Mesothelial cell of epicardium (in vitro differentiated cells): ENCODE results near the gene SERPINA4. TPM values are rescaled to one million over a fixed set of nuclear protein-coding genes. Genes with fewer than 3 reads are reported as not detected.

Source experiments
- DNase-seq, 2 experiments: peaks; one replicate each; pipeline ENCODE4 v3.0.0; 2021; ENCODE audit warnings: low spot score in 2 of 2; ENCODE audit not compliant: unreplicated experiment in 2 of 2
- H3K27ac Mint-ChIP-seq: 2 replicates; pipeline ENCODE4 v1.8.0; 2021; ENCODE audit warnings: mixed read lengths
- H3K27me3 Mint-ChIP-seq: 2 replicates; pipeline ENCODE4 v1.8.0; 2021; ENCODE audit warnings: low read depth, mixed read lengths
- H3K36me3 Mint-ChIP-seq: 2 replicates; pipeline ENCODE4 v1.8.0; 2021; ENCODE audit warnings: mixed read lengths
- H3K4me1 Mint-ChIP-seq: 2 replicates; pipeline ENCODE4 v1.8.0; 2021; ENCODE audit warnings: mixed read lengths
- H3K4me3 Mint-ChIP-seq: 2 replicates; pipeline ENCODE4 v1.8.0; 2021; ENCODE audit warnings: mild to moderate bottlenecking, moderate library complexity, mixed read lengths
- H3K9me3 Mint-ChIP-seq: 2 replicates; pipeline ENCODE4 v1.8.0; 2021; ENCODE audit warnings: mixed read lengths
- total RNA-seq: library from RNA; stranded (reverse); gene quantifications from 3 replicates; pipeline ENCODE4 v1.2.1, GENCODE V29; 2021
- TF ChIP-seq, protein P1 (sequence below): fragments of 200-600 bp; sonication (generic); IDR thresholded peaks from one replicate; pipeline ENCODE4 v1.5.0; 2021; ENCODE audit warnings: antibody characterized with exemption; ENCODE audit not compliant: unreplicated experiment

The SERPINA4 gene
- total RNA-seq, 1 donor from 2014 or later: not detected

DNA sequence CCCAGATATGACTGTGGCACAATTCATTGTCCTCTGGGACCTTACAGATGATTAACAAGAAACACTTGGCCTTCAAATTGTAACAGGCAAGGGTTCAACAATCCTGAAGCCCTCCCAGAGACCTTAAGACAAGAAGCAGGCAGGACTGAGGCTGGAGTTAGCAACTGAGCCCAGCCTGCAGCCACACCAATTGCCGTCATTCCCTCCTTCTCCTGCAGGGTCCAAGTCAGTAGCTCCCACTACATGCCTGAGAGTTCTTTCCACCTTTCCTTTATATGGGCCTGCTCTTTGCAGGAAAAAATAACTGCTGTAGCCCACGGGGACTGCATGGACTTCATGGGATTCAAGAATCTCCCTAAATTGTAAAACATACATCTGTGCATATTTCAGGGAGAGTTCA is 2.4 kb upstream of the SERPINA4 start:
- Mint-ChIP-seq H3K4me1 (no peaks in the 10 kb centered on the region), H3K4me3 (no peak overlapping the region), H3K27me3 (peaks cover 33% of the 10 kb centered on the region), H3K9me3 (peaks cover 24% of the 10 kb centered on the region), H3K27ac (no peak overlapping the region), H3K36me3 (no peaks in the 10 kb centered on the region)
- TF ChIP-seq, protein P1, sequence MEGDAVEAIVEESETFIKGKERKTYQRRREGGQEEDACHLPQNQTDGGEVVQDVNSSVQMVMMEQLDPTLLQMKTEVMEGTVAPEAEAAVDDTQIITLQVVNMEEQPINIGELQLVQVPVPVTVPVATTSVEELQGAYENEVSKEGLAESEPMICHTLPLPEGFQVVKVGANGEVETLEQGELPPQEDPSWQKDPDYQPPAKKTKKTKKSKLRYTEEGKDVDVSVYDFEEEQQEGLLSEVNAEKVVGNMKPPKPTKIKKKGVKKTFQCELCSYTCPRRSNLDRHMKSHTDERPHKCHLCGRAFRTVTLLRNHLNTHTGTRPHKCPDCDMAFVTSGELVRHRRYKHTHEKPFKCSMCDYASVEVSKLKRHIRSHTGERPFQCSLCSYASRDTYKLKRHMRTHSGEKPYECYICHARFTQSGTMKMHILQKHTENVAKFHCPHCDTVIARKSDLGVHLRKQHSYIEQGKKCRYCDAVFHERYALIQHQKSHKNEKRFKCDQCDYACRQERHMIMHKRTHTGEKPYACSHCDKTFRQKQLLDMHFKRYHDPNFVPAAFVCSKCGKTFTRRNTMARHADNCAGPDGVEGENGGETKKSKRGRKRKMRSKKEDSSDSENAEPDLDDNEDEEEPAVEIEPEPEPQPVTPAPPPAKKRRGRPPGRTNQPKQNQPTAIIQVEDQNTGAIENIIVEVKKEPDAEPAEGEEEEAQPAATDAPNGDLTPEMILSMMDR: no peak
- DNase-seq: no peak

DNA sequence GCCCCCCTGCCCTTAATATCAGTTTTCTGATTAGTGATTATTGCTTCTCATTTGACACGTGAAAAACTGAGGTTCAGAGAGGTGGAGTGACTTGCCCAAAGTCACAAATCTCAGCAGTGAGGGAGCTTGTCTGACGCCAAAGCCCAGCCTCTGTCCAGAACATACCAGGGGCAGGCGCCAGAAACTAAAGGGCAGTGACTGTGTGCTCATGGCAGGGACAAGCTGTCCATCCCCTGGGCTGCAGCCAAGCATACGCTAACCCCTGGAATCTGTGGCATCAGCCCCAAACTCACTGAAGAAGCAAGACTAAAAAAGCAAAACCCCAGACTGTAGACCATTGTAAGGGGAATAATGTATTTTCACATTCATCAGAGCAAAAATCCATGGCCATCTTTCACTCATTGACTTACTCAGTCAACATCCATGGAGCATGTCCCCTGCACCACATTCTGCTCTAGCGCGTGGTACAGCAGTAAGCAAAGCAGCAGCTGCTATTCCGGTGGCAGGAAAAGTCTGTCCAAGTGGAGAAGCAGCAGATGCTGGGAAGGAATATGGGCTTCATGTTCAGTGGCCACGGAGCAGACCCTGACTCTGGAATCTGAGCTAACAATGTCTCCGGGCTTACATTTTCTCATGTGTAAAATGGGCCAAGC is 1.5 kb upstream of the SERPINA4 start:
- Mint-ChIP-seq H3K36me3 (no peaks in the 10 kb centered on the region), H3K9me3 (peaks cover 17% of the 10 kb centered on the region), H3K4me1 (no peaks in the 10 kb centered on the region), H3K4me3 (no peak overlapping the region), H3K27me3 (peaks cover 30% of the 10 kb centered on the region), H3K27ac (no peak overlapping the region)
- no peak for DNase-seq
- TF ChIP-seq, protein P1: no peak

DNA sequence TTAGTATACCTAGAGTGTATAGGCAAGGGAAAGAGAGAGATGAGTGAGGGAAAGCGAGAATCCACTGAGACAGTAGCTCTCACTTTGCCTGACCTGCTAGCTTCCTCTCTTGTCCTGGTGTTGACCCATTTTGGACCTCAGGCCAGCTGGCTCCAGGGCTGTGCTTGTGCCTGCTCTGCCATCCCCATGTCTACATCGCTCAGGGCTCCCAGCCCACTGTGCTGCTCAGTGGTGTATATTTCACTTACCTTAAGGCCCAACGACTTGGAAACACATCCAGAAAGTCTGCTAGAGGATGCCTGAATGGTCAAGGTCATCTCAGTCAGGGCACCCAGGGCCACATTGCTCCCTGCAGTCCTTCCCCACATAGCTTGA is 964 bp upstream of the SERPINA4 start:
- DNase-seq: no peak
- H3K4me3 Mint-ChIP-seq: no peak overlapping the region
- H3K9me3 Mint-ChIP-seq: peaks cover 14% of the 10 kb centered on the region
- H3K27me3 Mint-ChIP-seq: peaks cover 29% of the 10 kb centered on the region
- no peak overlapping the region for H3K27ac Mint-ChIP-seq
- H3K36me3 Mint-ChIP-seq: no peaks in the 10 kb centered on the region
- TF ChIP-seq, protein P1: no peak
- H3K4me1 Mint-ChIP-seq: no peaks in the 10 kb centered on the region

DNA sequence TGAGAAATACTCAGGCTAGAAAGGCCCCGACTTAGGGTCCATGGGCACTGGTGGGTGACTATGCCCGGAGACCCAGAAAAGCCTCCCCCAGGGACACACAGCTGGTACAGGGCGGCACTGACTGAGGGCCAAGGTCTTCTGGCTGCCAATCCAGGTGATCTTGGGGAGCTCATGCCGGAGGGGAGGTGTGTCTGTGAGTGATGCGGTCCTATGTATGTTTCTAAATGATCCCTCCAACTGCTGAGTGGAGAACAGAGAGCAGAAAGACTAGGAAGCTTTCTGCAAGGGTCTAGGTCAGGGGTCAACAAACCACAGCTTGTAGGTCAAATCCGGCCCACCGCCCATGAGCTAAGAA is 391 bp downstream of the SERPINA4 start:
- H3K36me3 Mint-ChIP-seq: no peaks in the 10 kb centered on the region
- peaks cover 38% of the 10 kb centered on the region for H3K27me3 Mint-ChIP-seq
- no peak overlapping the region for H3K4me3 Mint-ChIP-seq
- no peaks in the 10 kb centered on the region for H3K4me1 Mint-ChIP-seq
- DNase-seq: no peak
- TF ChIP-seq, protein P1: no peak
- H3K9me3 Mint-ChIP-seq: peaks cover 6% of the 10 kb centered on the region
- no peak overlapping the region for H3K27ac Mint-ChIP-seq

DNA sequence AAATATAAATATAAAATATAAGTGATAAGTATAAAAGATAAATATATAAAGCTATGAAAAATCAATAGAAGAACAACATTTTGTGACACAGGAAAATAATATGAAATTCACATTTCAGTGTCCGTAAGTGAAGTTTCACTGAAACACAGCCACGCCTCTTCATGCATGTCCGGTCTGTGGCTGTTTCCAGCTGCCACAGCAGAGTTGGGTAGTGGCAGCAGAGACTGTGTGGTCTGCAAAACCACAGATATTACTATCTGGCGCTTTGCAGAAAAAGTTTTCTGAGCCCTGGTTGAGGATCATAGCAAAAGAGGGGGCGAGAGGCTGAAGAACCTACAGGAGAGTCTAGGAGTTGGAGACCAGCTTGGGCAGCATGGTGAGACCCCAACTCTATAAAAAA is 780 bp downstream of the SERPINA4 start:
- Mint-ChIP-seq H3K27ac (no peak overlapping the region), H3K9me3 (peaks cover 3% of the 10 kb centered on the region), H3K36me3 (no peaks in the 10 kb centered on the region), H3K27me3 (peaks cover 39% of the 10 kb centered on the region), H3K4me1 (no peaks in the 10 kb centered on the region), H3K4me3 (no peak overlapping the region)
- no peak for DNase-seq
- TF ChIP-seq, protein P1: no peak
